Colonic mucosa (tissue), 4 donors: Measurements from ENCODE around the gene TCF7L2. TPM values are rescaled to one million over a fixed set of nuclear protein-coding genes. Genes with fewer than 3 reads are reported as not detected.

ENCODE experiments used
- DNase-seq: peaks from one replicate; pipeline ENCODE4 v3.0.0-alpha.2; 2020
- H3K27ac ChIP-seq: fragments of 200-600 bp; one replicate; pipeline ENCODE4 v1.8.0; 2021
- H3K27me3 ChIP-seq: fragments of 200-600 bp; one replicate; pipeline ENCODE4 v1.8.0; 2021
- H3K36me3 ChIP-seq: fragments of 200-600 bp; one replicate; pipeline ENCODE4 v1.8.0; 2021
- H3K4me1 ChIP-seq: fragments of 200-600 bp; one replicate; pipeline ENCODE4 v1.8.0; 2021; ENCODE audit warnings: mild to moderate bottlenecking
- H3K4me3 ChIP-seq: fragments of 200-600 bp; one replicate; pipeline ENCODE4 v1.8.0; 2021
- H3K9ac ChIP-seq, 2 donors: one replicate each; pipeline ENCODE4 v1.7.0; 2013; ENCODE audit warnings: control low read depth in 2 of 2, low read depth in 2 of 2, low read length in 2 of 2
- H3K9me3 ChIP-seq: fragments of 200-600 bp; one replicate; pipeline ENCODE4 v1.8.0; 2021
- CTCF ChIP-seq: fragments of 200-600 bp; IDR thresholded peaks from one replicate; pipeline ENCODE4 v1.8.0; 2022; ENCODE audit warnings: antibody characterized with exemption, mild to moderate bottlenecking
- intact Hi-C: fragments of 100-400 bp; cut with DNase I; formaldehyde crosslinking; loops from one replicate; pipeline ENCODE4 v1.14.1; 2022
- total RNA-seq, 2 donors: library from RNA; stranded (reverse); fragmentation: NEBNext Ultra II Directional in 1 of 2; extraction: Animal tissue kit (Norgen Biotek cat#: 25700) in 1 of 2; gene quantifications; one replicate each; pipeline ENCODE4 v1.2.1, GENCODE V29; 2021
- donor health status: healthy.
- donor health status: DM: no; HTN: no; CAD: no.
- donor health status: DM: no; HTN: no; CAD: no.

Gene TCF7L2
- total RNA-seq, 2 donors from 2014 or later: 65.1 to 98.9 TPM

GRCh38 chr10:113057948-113058522 is 108.0 kb downstream of the TCF7L2 start:
- no peak for DNase-seq
- Histone ChIP-seq H3K4me3 (no peak overlapping the region), H3K27ac (peak overlapping the region; percentile 82), H3K27me3 (no peaks in the 10 kb centered on the region), H3K4me1 (peaks cover 9% of the 10 kb centered on the region), H3K9me3 (no peaks in the 10 kb centered on the region), H3K9ac (peak overlapping the region in 1 of 2 donors; percentile 41), H3K36me3 (no peaks in the 10 kb centered on the region)
- no peak for TF ChIP-seq CTCF
- intact Hi-C loops: no loop called here

- no peak for TF ChIP-seq CTCF
- H3K4me1 ChIP-seq: peaks cover 9% of the 10 kb centered on the region
- H3K36me3 ChIP-seq: no peaks in the 10 kb centered on the region
- DNase-seq: peak; percentile 59
- H3K9me3 ChIP-seq: no peaks in the 10 kb centered on the region
- no peaks in the 10 kb centered on the region for H3K27me3 ChIP-seq
- H3K27ac ChIP-seq: peak overlapping the region; percentile 82
- H3K9ac ChIP-seq: peak overlapping the region in 1 of 2 donors; percentile 41
- H3K4me3 ChIP-seq: no peak overlapping the region
- intact Hi-C loops: no loop called here
Observed at GRCh38 chr10:113058523-113059370, 108.7 kb downstream of the TCF7L2 start.

- no peak for TF ChIP-seq CTCF
- Histone ChIP-seq H3K9me3 (no peaks in the 10 kb centered on the region), H3K27ac (peak overlapping the region; percentile 82), H3K27me3 (no peaks in the 10 kb centered on the region), H3K4me1 (peaks cover 9% of the 10 kb centered on the region), H3K9ac (peak overlapping the region in 1 of 2 donors; percentile 41), H3K36me3 (no peaks in the 10 kb centered on the region), H3K4me3 (no peak overlapping the region)
- intact Hi-C loops: no loop called here
- peak; percentile 49 for DNase-seq
Observed at GRCh38 chr10:113059371-113059780, 109.3 kb downstream of the TCF7L2 start.

GRCh38 chr10:113060201-113061053 is 110.4 kb downstream of the TCF7L2 start:
- peak overlapping the region; percentile 41 to 54 for H3K9ac ChIP-seq
- intact Hi-C loops: no loop called here
- no peaks in the 10 kb centered on the region for H3K36me3 ChIP-seq
- peaks cover 9% of the 10 kb centered on the region for H3K4me1 ChIP-seq
- no peaks in the 10 kb centered on the region for H3K9me3 ChIP-seq
- no peak overlapping the region for H3K4me3 ChIP-seq
- peak overlapping the region; percentile 82 for H3K27ac ChIP-seq
- no peak for TF ChIP-seq CTCF
- DNase-seq: peak; percentile 62
- no peaks in the 10 kb centered on the region for H3K27me3 ChIP-seq

GRCh38 chr10:113061054-113061430 is 111.0 kb downstream of the TCF7L2 start:
- Histone ChIP-seq H3K4me1 (peaks cover 9% of the 10 kb centered on the region), H3K9me3 (no peaks in the 10 kb centered on the region), H3K36me3 (no peaks in the 10 kb centered on the region), H3K9ac (peak overlapping the region in 1 of 2 donors; percentile 41), H3K27me3 (no peaks in the 10 kb centered on the region), H3K27ac (peak overlapping the region; percentile 82), H3K4me3 (no peak overlapping the region)
- intact Hi-C loops: no loop called here
- no peak for TF ChIP-seq CTCF
- no peak for DNase-seq
